Measurements from ENCODE around the gene FYB1.
"Not testable (repeated sequence)": the region's sequence is repeated elsewhere in the genome, so short reads cannot be mapped to it uniquely, and the experiment has no call there.

Gene FYB1

GRCh38 chr5:39186722-39187539 lies 32.4 kb downstream of the FYB1 start:
- DNase-seq (ENCODE audit: low read depth) = no peak

GRCh38 chr5:39186289-39186688 lies 33.1 kb downstream of the FYB1 start:
- no peak for DNase-seq (ENCODE audit: low read depth)

DNA sequence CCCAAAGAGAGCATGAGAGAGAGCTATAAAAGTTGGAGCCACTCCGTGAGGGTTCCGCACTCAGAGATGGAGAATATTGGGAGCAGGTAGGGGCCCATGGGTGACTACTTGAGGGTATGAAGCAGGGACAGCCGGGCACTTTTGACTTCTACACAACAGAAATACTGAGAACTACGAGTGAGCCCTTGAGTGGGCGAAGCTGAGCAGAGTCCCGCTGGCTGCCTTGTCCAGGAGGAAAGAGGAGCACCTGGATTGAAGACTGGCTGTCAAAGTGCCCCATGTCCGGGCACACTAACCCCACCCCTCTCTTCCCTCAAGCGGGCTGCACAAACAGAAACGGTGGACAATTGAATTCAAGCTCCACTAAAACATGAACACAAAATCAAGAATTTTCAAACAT lies 33.6 kb downstream of the FYB1 start:
- DNase-seq (ENCODE audit: low read depth) = no peak

DNA sequence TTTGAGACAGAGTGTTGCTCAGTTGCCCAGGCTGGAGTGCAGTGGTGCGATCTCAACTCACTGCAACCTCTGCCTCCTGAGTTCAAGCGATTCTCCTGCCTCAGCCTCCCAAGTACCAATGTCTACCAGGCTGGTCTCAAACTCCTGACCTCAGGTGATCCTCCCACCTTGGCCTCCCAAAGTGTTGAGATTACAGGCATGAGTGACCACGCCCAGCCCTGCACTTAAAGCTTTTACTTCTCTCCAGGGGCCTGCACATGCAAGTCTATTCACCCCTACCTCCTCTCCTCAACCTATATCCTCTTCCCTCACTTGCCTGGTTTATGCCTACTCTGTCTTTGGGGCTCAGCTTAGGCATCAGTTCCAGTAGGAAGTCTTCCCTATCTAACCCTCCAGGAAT lies 39.8 kb downstream of the FYB1 start:
- DNase-seq (ENCODE audit: low read depth) = not testable (repeated sequence)

- DNase-seq (ENCODE audit: low read depth) = peak; percentile 38
Measured at GRCh38 chr5:39178861-39179260, 40.5 kb downstream of the FYB1 start.

DNA sequence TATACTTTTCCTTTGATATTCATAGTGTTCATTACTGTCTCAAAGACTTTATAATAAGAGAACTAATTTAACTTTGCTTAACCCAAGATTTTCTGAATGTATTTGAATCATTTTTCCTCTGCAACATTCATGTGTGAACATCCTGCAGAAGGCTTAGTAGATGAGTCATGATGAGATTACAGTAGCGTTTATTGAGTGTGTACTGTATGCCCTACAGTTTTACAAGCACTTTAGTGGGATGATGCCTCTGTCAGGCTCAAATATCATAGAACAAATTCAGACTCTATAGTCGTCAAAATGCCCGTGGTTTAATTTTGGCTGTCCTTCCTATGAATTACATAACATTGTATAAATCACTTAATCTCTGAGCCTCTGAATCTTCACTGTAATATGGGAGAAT lies 41.2 kb downstream of the FYB1 start:
- DNase-seq (ENCODE audit: low read depth) = no peak

DNA sequence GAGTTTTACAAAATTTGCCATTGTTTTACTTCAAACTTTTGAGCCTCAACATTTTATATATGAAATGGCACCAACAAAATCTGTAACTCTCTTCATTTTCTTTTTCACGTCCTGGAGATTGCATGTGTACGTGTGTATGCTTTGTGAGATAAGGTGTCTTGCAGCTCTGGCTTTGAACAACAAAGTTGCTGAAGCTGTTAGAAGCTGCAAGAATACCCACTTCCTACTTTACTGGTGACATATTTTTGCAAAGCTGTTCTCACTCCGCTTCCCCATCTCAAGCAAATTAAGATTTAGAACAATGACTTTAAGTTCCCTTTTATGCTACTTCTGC lies 41.8 kb downstream of the FYB1 start:
- no peak for DNase-seq (ENCODE audit: low read depth)

DNA sequence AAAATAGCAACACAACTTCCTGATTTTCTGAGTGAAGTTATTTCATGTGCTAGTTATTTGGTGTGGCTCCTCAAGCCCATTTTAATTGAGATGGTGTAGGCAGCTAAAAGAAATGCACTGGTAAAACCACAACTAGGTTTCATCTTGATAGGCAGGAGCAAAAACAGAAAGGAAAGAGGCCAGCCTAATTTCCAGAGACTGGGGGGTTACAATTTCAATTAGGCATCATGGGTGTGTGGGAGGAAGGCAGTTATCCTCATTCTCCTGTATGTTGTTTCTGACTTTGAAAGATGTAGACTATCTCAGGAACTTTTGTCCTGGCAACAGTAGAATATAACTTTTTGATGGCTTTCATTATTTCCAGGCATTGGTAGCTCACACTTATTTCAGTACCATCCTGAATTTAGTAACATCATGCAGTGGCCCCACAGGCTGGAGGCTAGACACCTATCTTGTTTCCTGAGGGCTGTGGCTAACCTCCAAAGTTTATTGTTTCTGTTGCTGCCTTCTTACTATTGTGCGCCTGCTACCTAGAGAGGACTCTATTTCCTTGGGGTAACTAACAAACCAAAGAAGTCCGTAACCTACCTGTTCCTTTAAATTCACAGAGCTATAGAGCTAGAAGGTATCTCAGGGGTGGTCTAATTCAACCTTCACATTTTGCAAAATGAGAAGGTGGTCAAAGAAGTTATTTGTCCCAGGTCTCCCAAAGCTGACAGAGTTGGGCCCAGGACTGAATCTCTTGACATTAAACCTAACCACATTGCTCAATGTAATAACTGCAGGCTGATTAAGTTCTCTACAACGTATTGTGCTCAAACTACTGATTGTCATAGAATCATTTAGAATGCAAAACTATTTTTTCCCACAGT lies 42.4 kb downstream of the FYB1 start:
- DNase-seq (ENCODE audit: low read depth) = no peak

DNA sequence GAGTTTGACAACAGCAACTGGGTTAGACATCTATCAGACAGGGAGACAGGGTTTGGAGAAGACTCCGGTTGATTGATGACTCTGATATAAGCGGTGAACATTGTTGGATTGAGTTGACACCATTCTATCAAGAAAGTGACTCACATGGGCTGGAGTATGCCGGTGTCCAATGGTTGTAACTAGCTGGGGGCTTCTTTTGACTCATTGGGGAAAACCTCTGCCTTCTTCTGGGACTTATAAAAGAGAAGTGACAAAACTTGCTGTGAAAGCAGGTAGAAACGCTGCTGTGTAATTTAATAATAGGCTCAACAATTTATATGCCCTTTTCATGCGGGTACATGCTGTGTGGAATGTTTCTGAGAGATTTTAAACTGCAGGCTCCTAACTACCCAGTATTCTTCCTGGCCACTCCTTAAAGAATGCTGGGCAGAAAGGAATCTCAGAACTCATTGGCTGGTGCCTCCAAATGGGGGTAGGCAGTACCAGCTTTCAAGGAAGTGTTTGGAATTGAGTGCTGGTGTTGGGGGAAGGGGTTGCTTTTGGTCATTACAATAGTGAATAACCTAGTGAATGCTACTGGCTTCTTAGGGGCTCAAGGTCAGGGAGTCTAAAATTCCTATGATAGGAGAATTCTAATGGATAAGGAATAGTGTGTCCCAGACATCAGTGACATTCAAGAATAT lies 43.9 kb downstream of the FYB1 start:
- DNase-seq (ENCODE audit: low read depth) = no peak

DNA sequence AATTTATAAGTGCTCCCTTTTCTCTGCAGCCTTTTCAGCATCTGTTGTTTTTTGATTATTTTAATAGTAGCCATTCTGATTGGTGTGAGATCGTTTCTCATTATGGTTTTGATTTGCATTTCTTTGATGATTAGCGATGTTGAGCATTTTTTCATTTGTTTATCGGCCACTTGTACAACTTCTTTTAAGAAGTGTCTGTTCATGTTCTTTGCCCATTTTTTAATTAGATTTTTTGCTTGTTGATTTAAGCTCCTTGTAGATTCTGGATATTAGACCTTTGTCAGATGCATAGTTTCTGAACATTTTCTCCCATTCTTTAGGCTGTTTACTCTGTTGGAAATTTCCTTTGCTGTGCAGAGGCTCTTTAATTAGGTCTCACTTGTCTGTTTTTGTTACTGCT lies 46.3 kb downstream of the FYB1 start:
- no peak for DNase-seq (ENCODE audit: low read depth)

GRCh38 chr5:39172593-39172992 lies 46.8 kb downstream of the FYB1 start:
- no peak for DNase-seq (ENCODE audit: low read depth)

- no peak for DNase-seq (ENCODE audit: low read depth)
Measured at GRCh38 chr5:39171647-39172046, 47.7 kb downstream of the FYB1 start.

DNA sequence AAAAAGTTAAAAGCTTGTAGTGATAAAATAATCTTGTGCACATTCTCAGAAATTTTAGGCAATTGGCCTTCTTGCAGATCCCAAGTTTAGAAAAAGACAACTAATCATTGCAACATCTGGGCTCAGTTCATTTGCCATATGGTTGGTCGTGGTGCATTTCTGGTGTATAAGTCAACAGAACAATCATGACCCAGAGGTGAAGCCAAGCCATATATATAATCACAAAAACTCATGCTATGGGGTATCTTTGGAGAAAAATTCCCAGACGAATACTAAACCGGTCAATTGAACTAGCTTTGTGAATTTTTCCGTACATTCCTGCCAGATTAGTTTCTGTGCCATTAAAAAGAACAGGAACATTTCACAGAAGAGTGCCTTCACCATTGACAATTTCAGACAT lies 50.3 kb downstream of the FYB1 start:
- no peak for DNase-seq (ENCODE audit: low read depth)

DNA sequence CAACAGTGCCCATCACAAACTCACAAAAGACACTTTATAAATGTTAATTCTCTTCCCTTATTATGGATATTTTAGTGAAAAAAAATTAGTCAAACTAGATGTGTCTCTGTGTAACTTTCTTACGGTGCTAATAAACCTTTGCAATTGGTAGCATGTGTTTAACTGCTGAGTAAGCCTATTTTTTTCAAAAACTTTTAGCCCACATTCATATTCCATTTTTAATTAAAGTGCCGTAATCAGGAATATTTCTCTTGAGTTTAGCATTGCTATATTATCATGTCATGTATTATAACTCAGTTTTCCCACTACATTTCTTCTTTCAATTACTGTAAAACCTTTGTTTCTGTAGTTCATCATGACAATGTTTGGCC lies 51.4 kb downstream of the FYB1 start:
- DNase-seq (ENCODE audit: low read depth) = no peak

DNA sequence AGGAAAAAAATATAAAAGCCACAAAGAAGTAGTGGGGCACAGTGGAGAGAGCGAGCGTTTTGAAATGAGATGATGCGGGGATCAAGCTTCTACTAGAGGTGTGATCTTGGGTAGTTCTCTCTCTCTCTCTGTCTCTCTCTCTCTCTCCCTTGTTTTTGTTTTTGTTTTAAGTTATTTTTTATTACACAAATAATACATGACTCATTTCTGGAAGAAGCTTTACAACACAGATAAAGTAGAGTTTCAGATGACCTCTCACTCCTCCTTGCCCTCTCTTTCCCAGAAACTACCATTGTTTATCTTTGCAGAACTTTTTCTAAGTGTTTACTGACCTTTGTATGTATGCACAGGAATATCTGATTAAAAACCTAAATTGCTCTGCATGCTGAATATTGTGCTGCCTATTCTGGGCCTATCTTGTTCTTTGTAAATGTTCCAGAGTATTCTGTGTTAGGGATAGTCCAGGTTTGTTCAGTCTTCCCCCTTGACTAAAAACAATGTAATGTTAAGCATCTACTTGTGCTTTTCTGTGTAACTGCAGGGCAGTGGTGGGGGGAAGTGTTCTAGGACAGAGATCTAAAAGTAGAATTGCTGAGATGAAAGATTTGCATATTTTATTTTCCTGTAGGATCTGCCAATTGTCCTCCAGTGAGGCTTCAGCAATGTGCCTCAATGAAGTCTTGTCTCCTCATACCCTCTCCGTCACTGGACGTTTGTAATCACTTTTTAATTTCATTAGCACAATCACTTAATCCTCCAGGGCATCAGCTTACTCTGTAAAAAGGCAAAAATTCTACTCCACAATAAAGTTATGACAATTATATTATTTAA lies 52.0 kb downstream of the FYB1 start:
- DNase-seq (ENCODE audit: low read depth) = no peak

- no peak for DNase-seq (ENCODE audit: low read depth)
Measured at GRCh38 chr5:39164529-39165402, 54.6 kb downstream of the FYB1 start.

DNA sequence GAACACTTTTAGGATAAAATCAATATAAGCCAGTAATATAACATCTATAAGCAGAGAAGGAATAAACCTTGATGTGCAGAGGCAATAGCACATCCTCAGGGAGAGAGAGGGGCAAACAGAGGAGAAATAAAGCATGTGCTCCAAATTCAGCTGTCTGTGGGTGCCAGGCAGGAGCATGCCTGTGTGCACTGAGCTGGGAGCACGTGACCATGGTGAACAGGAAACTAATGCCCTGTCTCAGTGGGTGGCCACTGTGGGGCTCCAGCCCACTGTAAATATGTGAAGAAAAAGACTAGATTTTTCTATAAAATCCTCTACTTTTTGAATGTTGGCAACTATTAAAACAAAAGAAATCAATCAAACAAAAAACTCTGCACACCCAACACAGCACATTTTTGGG lies 55.3 kb downstream of the FYB1 start:
- no peak for DNase-seq (ENCODE audit: low read depth)

GRCh38 chr5:39161578-39161977 lies 57.8 kb downstream of the FYB1 start:
- no peak for DNase-seq (ENCODE audit: low read depth)

- DNase-seq (ENCODE audit: low read depth) = no peak
Measured at GRCh38 chr5:39160576-39161213, 58.7 kb downstream of the FYB1 start.

DNA sequence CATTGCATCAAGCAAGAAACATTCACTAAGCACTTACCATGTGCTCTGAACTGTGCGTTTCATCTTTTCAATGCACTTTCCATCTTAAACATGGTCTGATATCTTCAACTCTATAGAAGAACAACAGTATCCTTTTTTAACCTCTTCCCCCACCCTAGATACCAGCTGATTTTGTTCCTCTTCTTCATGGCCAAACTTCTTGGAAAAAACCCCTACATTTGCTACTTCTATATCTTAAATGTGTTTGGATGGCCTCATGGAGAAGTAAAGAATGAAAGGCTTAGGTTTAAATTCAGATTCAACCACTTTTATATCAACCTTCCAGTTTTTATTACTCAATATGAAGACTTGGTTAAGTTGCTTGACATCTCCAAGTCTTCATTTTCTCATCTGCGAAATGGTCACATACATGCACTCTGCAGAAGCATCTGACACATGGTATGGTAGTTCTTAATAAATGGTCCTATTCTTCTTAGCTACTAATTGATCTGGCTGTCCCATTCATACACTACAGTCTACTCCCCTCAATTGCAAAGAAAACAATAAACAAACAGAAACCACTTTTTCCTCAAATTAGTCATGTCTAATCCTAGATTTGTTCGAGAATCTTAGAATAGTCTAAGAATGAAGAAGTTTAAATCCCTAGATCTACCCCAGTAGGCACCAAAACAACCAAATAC lies 59.4 kb downstream of the FYB1 start:
- DNase-seq (ENCODE audit: low read depth) = no peak

All from T follicular helper cell (primary cell).